HepG2 (cell line): ENCODE results near the gene CCNQ. TPM values are rescaled to one million over a fixed set of nuclear protein-coding genes. Genes with fewer than 3 reads are reported as not detected.

Source experiments
- AGO2 ChIP-seq: fragments of 200-400 bp; formaldehyde crosslinking; optimal IDR thresholded peaks from 2 replicates; pipeline ENCODE3; 2017; ENCODE audit warnings: mild to moderate bottlenecking, low read depth, low read length, moderate library complexity
- CERS6 ChIP-seq: sonication (generic); formaldehyde crosslinking; IDR thresholded peaks from 2 replicates; pipeline ENCODE4 v1.5.0; 2020; ENCODE audit warnings: missing genetic modification reagents
- DMTF1 ChIP-seq: sonication (generic); formaldehyde crosslinking; IDR thresholded peaks from 2 replicates; pipeline ENCODE4 v1.4.0; 2020; ENCODE audit warnings: mild to moderate bottlenecking, missing genetic modification reagents
- HNRNPL ChIP-seq: fragments of 200-400 bp; formaldehyde crosslinking; IDR thresholded peaks from 2 replicates; pipeline ENCODE4 v1.6.1; 2017; ENCODE audit warnings: mild to moderate bottlenecking, low read depth, low read length
- RCOR2 ChIP-seq: IDR thresholded peaks from 2 replicates; pipeline ENCODE4 v1.6.1; 2016; ENCODE audit warnings: missing biosample characterization, missing genetic modification reagents
- SRY ChIP-seq: sonication (generic); formaldehyde crosslinking; IDR thresholded peaks from 2 replicates; pipeline ENCODE4 v1.8.0; 2022; ENCODE audit warnings: mild to moderate bottlenecking, missing genetic modification reagents
- U2AF2 ChIP-seq: fragments of 200-400 bp; formaldehyde crosslinking; IDR thresholded peaks from 2 replicates; pipeline ENCODE4 v1.6.1; 2017; ENCODE audit warnings: low read depth, mild to moderate bottlenecking, low read length
- ZBTB3 ChIP-seq: sonication (generic); formaldehyde crosslinking; IDR thresholded peaks from 2 replicates; pipeline ENCODE4 v1.4.0; 2020; ENCODE audit warnings: low read depth, mild to moderate bottlenecking, moderate library complexity, missing genetic modification reagents, borderline replicate concordance
- ZNF296 ChIP-seq: sonication (generic); formaldehyde crosslinking; conservative IDR thresholded peaks from 2 replicates; pipeline ENCODE4 v1.5.0; 2020; ENCODE audit warnings: mild to moderate bottlenecking, missing genetic modification reagents
- polyA plus RNA-seq, 8 experiments: library from polyadenylated mRNA; depleted of rRNA in 3 of 8; stranded (reverse) in 7 of 8; unstranded in 1 of 8; fragments of >200 nt; fragmentation: Illumina TruSeq in 4 of 8; extraction: Trizol in 4 of 8; gene quantifications; 2 replicates each; pipeline versions ENCODE4 v1.2.1 to v1.2.3, GENCODE V29; 2011 to 2016; ENCODE audit warnings: low read depth in 4 of 8, missing spikeins in 1 of 8, mixed read lengths in 1 of 8; ENCODE audit not compliant: insufficient read depth in 1 of 8
- total RNA-seq, 5 experiments: library from RNA; depleted of rRNA; stranded (reverse); fragments of >200 nt; fragmentation: Illumina TruSeq; extraction: Trizol; gene quantifications; 2 replicates each; pipeline ENCODE4 v1.2.3, GENCODE V29; 2016; ENCODE audit warnings: low read depth in 1 of 5
- TF ChIP-seq, protein P1 (sequence below): IDR thresholded peaks from 2 replicates; pipeline ENCODE4 v1.4.0; 2020; ENCODE audit warnings: mild to moderate bottlenecking, missing genetic modification reagents
- TF ChIP-seq, protein P2 (sequence below): sonication (generic); formaldehyde crosslinking; IDR thresholded peaks from 2 replicates; pipeline ENCODE4 v1.4.0; 2020; ENCODE audit warnings: mild to moderate bottlenecking, missing genetic modification reagents
- TF ChIP-seq, protein P3 (sequence below): sonication (generic); formaldehyde crosslinking; IDR thresholded peaks from 2 replicates; pipeline ENCODE4 v1.8.0; 2022; ENCODE audit warnings: mild to moderate bottlenecking, missing genetic modification reagents, moderate library complexity
- TF ChIP-seq, protein P4 (sequence below): sonication (generic); formaldehyde crosslinking; IDR thresholded peaks from 2 replicates; pipeline ENCODE4 v1.5.1; 2020; ENCODE audit warnings: mild to moderate bottlenecking, missing genetic modification reagents, moderate library complexity
- TF ChIP-seq, protein P5 (sequence below): sonication (generic); formaldehyde crosslinking; IDR thresholded peaks from 2 replicates; pipeline ENCODE4 v1.4.0; 2020; ENCODE audit warnings: missing genetic modification reagents, mild to moderate bottlenecking, borderline replicate concordance

The CCNQ gene
- total and polyA plus RNA-seq, 2 of the 13 experiments (the other 11 are each of a cell fraction or from before 2014, with no cell fraction given) = 15.0 to 25.5 TPM

GRCh38 chrX:153642655-153643430 is 43.9 kb upstream of the CCNQ start (continued):
- TF ChIP-seq, protein P1, sequence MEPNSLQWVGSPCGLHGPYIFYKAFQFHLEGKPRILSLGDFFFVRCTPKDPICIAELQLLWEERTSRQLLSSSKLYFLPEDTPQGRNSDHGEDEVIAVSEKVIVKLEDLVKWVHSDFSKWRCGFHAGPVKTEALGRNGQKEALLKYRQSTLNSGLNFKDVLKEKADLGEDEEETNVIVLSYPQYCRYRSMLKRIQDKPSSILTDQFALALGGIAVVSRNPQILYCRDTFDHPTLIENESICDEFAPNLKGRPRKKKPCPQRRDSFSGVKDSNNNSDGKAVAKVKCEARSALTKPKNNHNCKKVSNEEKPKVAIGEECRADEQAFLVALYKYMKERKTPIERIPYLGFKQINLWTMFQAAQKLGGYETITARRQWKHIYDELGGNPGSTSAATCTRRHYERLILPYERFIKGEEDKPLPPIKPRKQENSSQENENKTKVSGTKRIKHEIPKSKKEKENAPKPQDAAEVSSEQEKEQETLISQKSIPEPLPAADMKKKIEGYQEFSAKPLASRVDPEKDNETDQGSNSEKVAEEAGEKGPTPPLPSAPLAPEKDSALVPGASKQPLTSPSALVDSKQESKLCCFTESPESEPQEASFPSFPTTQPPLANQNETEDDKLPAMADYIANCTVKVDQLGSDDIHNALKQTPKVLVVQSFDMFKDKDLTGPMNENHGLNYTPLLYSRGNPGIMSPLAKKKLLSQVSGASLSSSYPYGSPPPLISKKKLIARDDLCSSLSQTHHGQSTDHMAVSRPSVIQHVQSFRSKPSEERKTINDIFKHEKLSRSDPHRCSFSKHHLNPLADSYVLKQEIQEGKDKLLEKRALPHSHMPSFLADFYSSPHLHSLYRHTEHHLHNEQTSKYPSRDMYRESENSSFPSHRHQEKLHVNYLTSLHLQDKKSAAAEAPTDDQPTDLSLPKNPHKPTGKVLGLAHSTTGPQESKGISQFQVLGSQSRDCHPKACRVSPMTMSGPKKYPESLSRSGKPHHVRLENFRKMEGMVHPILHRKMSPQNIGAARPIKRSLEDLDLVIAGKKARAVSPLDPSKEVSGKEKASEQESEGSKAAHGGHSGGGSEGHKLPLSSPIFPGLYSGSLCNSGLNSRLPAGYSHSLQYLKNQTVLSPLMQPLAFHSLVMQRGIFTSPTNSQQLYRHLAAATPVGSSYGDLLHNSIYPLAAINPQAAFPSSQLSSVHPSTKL (CRISPR knock-in tag) = no peak
- TF ChIP-seq AGO2 (peak; percentile 47), DMTF1 (CRISPR knock-in tag) (no peak), HNRNPL (0 out of 2 replicates have a peak, but pooled peaks have one; percentile 55), ZBTB3 (CRISPR knock-in tag) (no peak), RCOR2 (CRISPR knock-in tag) (no peak), ZNF296 (CRISPR knock-in tag) (no peak), U2AF2 (no peak), SRY (CRISPR knock-in tag) (0 out of 2 replicates have a peak, but pooled peaks have one; percentile 34), CERS6 (CRISPR knock-in tag) (no peak)
- TF ChIP-seq, protein P2, sequence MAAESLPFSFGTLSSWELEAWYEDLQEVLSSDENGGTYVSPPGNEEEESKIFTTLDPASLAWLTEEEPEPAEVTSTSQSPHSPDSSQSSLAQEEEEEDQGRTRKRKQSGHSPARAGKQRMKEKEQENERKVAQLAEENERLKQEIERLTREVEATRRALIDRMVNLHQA (CRISPR knock-in tag) = no peak
- TF ChIP-seq, protein P3, sequence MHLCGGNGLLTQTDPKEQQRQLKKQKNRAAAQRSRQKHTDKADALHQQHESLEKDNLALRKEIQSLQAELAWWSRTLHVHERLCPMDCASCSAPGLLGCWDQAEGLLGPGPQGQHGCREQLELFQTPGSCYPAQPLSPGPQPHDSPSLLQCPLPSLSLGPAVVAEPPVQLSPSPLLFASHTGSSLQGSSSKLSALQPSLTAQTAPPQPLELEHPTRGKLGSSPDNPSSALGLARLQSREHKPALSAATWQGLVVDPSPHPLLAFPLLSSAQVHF = no peak
- TF ChIP-seq, protein P4, sequence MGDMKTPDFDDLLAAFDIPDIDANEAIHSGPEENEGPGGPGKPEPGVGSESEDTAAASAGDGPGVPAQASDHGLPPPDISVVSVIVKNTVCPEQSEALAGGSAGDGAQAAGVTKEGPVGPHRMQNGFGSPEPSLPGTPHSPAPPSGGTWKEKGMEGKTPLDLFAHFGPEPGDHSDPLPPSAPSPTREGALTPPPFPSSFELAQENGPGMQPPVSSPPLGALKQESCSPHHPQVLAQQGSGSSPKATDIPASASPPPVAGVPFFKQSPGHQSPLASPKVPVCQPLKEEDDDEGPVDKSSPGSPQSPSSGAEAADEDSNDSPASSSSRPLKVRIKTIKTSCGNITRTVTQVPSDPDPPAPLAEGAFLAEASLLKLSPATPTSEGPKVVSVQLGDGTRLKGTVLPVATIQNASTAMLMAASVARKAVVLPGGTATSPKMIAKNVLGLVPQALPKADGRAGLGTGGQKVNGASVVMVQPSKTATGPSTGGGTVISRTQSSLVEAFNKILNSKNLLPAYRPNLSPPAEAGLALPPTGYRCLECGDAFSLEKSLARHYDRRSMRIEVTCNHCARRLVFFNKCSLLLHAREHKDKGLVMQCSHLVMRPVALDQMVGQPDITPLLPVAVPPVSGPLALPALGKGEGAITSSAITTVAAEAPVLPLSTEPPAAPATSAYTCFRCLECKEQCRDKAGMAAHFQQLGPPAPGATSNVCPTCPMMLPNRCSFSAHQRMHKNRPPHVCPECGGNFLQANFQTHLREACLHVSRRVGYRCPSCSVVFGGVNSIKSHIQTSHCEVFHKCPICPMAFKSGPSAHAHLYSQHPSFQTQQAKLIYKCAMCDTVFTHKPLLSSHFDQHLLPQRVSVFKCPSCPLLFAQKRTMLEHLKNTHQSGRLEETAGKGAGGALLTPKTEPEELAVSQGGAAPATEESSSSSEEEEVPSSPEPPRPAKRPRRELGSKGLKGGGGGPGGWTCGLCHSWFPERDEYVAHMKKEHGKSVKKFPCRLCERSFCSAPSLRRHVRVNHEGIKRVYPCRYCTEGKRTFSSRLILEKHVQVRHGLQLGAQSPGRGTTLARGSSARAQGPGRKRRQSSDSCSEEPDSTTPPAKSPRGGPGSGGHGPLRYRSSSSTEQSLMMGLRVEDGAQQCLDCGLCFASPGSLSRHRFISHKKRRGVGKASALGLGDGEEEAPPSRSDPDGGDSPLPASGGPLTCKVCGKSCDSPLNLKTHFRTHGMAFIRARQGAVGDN (CRISPR knock-in tag) = peak; percentile 34
- TF ChIP-seq, protein P5, sequence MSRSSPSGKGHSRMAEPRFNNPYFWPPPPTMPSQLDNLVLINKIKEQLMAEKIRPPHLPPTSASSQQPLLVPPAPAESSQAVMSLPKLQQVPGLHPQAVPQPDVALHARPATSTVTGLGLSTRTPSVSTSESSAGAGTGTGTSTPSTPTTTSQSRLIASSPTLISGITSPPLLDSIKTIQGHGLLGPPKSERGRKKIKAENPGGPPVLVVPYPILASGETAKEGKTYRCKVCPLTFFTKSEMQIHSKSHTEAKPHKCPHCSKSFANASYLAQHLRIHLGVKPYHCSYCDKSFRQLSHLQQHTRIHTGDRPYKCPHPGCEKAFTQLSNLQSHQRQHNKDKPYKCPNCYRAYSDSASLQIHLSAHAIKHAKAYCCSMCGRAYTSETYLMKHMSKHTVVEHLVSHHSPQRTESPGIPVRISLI (CRISPR knock-in tag) = no peak
